ENCODE data around the gene AP1S1.

Gene AP1S1

GRCh38 chr7:101169838-101170551, 15.7 kb downstream of the AP1S1 start:
- in situ Hi-C loops (cut with MboI; ENCODE audit: low sequenced_read_pairs): no loop called here

GRCh38 chr7:101170617-101171441, 16.6 kb downstream of the AP1S1 start:
- in situ Hi-C loops (cut with MboI; ENCODE audit: low sequenced_read_pairs): no loop called here

- in situ Hi-C loops (cut with MboI; ENCODE audit: low sequenced_read_pairs): no loop called here
These were observed 17.2 kb downstream of the AP1S1 start for GRCh38 chr7:101171442-101171837.

- in situ Hi-C loops (cut with MboI; ENCODE audit: low sequenced_read_pairs): no loop called here
These were observed 18.0 kb downstream of the AP1S1 start for GRCh38 chr7:101172005-101172853.

GRCh38 chr7:101172854-101173751, 18.8 kb downstream of the AP1S1 start:
- in situ Hi-C loops (cut with MboI; ENCODE audit: low sequenced_read_pairs): no loop called here

- in situ Hi-C loops (cut with MboI; ENCODE audit: low sequenced_read_pairs): no loop called here
These were observed 19.5 kb downstream of the AP1S1 start for GRCh38 chr7:101173752-101174244.

GRCh38 chr7:101174322-101174854, 20.1 kb downstream of the AP1S1 start:
- in situ Hi-C loops (cut with MboI; ENCODE audit: low sequenced_read_pairs): no loop called here

- in situ Hi-C loops (cut with MboI; ENCODE audit: low sequenced_read_pairs): no loop called here
These were observed 21.4 kb downstream of the AP1S1 start for GRCh38 chr7:101175664-101176063.

GRCh38 chr7:101177644-101178043, 23.4 kb downstream of the AP1S1 start:
- in situ Hi-C loops (cut with MboI; ENCODE audit: low sequenced_read_pairs): no loop called here

GRCh38 chr7:101179117-101179516, 24.8 kb downstream of the AP1S1 start:
- in situ Hi-C loops (cut with MboI; ENCODE audit: low sequenced_read_pairs): no loop called here

- in situ Hi-C loops (cut with MboI; ENCODE audit: low sequenced_read_pairs): no loop called here
These were observed 25.4 kb downstream of the AP1S1 start for GRCh38 chr7:101179713-101180112.

GRCh38 chr7:101180130-101180755, 26.0 kb downstream of the AP1S1 start, which contains the start of gene NAT16:
TSS of gene NAT16 (minus strand) at chr7:101180293. CDS start at chr7:101174807, 5,486 bp downstream.
- in situ Hi-C loops (cut with MboI; ENCODE audit: low sequenced_read_pairs): no loop called here

- in situ Hi-C loops (cut with MboI; ENCODE audit: low sequenced_read_pairs): no loop called here
These were observed 31.1 kb downstream of the AP1S1 start for GRCh38 chr7:101185258-101185839.

- in situ Hi-C loops (cut with MboI; ENCODE audit: low sequenced_read_pairs): no loop called here
These were observed 31.9 kb downstream of the AP1S1 start for GRCh38 chr7:101186194-101186593.

GRCh38 chr7:101186844-101187428, 32.7 kb downstream of the AP1S1 start:
- in situ Hi-C loops (cut with MboI; ENCODE audit: low sequenced_read_pairs): no loop called here

- in situ Hi-C loops (cut with MboI; ENCODE audit: low sequenced_read_pairs): no loop called here
These were observed 34.8 kb downstream of the AP1S1 start for GRCh38 chr7:101189109-101189508.

GRCh38 chr7:101195884-101196283, 41.6 kb downstream of the AP1S1 start:
- in situ Hi-C loops (cut with MboI; ENCODE audit: low sequenced_read_pairs): no loop called here

GRCh38 chr7:101197991-101198390, 43.7 kb downstream of the AP1S1 start:
- in situ Hi-C loops (cut with MboI; ENCODE audit: low sequenced_read_pairs): no loop called here

- in situ Hi-C loops (cut with MboI; ENCODE audit: low sequenced_read_pairs): no loop called here
These were observed 44.2 kb downstream of the AP1S1 start for GRCh38 chr7:101198476-101198875.

All from hTERT RPE-1 (cell line).